ENCODE measurements around the gene COL4A4. TPM values are rescaled to one million over a fixed set of nuclear protein-coding genes. Genes with fewer than 3 reads are reported as not detected.

Gene COL4A4
- total RNA-seq, 3 donors from 2014 or later (not counting 1 experiment from before 2014, with no cell fraction given), result 0.31 to 2.3 (median 0.88) TPM

DNA sequence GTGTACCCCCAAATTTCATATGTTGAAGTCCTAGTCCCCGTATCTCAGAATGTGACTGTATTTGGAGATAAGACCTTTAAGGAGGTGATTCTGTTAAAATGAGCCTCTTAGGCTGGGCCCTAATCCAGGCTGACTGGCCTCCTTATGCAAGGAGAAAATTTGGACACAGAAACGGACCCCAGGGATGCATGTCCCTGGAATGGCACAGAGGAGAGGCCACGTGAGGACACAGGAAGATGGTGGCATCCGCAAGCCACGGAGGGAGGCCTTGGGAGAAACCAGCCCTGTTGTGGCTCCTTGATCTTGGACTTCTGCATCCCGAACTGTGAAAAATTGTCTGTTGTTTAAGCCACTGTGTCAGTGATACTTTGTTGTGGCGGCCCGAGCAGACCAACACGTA is 150.7 kb downstream of the COL4A4 start:
- Histone ChIP-seq H3K4me3 (ENCODE audit: low read length) (no peak overlapping the region), H3K4me1 (ENCODE audit: control insufficient read depth, insufficient read depth, low read length) (no peaks in the 10 kb centered on the region), H3K27ac (ENCODE audit: low read length) (no peak overlapping the region), H3K27me3 (ENCODE audit: control insufficient read depth, insufficient read depth, low read length) (no peaks in the 10 kb centered on the region), H3K36me3 (ENCODE audit: control insufficient read depth, insufficient read depth, low read length) (no peaks in the 10 kb centered on the region), H3K9me3 (ENCODE audit: control insufficient read depth, insufficient read depth, low read length) (no peaks in the 10 kb centered on the region)
- H3K4me1 Mint-ChIP-seq, result peaks cover 0 to 5% of the 10 kb centered on the region in 2 donors
- TF ChIP-seq, protein P1, sequence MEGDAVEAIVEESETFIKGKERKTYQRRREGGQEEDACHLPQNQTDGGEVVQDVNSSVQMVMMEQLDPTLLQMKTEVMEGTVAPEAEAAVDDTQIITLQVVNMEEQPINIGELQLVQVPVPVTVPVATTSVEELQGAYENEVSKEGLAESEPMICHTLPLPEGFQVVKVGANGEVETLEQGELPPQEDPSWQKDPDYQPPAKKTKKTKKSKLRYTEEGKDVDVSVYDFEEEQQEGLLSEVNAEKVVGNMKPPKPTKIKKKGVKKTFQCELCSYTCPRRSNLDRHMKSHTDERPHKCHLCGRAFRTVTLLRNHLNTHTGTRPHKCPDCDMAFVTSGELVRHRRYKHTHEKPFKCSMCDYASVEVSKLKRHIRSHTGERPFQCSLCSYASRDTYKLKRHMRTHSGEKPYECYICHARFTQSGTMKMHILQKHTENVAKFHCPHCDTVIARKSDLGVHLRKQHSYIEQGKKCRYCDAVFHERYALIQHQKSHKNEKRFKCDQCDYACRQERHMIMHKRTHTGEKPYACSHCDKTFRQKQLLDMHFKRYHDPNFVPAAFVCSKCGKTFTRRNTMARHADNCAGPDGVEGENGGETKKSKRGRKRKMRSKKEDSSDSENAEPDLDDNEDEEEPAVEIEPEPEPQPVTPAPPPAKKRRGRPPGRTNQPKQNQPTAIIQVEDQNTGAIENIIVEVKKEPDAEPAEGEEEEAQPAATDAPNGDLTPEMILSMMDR (IDR thresholded peaks at IDR 0.05), result no peak
- intact Hi-C loops (cut with micrococcal nuclease), result no loop called here
- no peak overlapping the region for H3K27ac Mint-ChIP-seq
- no peak for ATAC-seq
- peaks cover 13 to 24% of the 10 kb centered on the region in 2 donors for H3K27me3 Mint-ChIP-seq (ENCODE audit: low read depth in 2 of 2)
- no peaks in the 10 kb centered on the region for H3K9me3 Mint-ChIP-seq
- DNase-seq, result no peak
- no peaks in the 10 kb centered on the region for H3K36me3 Mint-ChIP-seq
- WGBS (ENCODE audit: insufficient coverage), result 90% methylated on average over 9 of the region's 9 CpGs
- no peak overlapping the region for H3K4me3 Mint-ChIP-seq

DNA sequence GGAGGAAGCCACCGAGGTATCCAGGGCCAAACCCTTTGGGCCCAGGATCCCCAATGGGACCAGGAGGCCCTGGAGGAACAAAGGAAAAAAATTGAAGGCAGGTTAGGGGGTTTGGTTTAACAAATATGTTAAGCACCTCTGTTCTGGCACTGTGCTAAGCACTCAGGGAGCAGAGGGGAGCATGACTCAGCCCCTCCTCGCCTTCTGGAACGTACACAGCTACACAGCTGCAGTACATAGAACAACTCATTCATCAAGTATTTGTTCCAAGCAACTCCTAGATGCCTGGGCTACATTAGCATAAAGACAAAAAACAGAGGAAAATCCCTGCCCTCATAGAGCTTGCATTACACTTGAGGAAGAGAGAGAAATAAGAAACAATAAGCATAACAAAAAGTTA is 153.6 kb downstream of the COL4A4 start:
- intact Hi-C loops (cut with micrococcal nuclease), result no loop called here
- H3K36me3 ChIP-seq (ENCODE audit: control insufficient read depth, insufficient read depth, low read length), result no peaks in the 10 kb centered on the region
- TF ChIP-seq, protein P1 (IDR thresholded peaks at IDR 0.05), result no peak
- Mint-ChIP-seq H3K27ac (no peak overlapping the region), H3K4me1 (no peaks in the 10 kb centered on the region), H3K27me3 (ENCODE audit: low read depth in 2 of 2) (peaks cover 3 to 7% of the 10 kb centered on the region in 2 donors), H3K9me3 (no peaks in the 10 kb centered on the region), H3K36me3 (no peaks in the 10 kb centered on the region), H3K4me3 (no peak overlapping the region)
- no peaks in the 10 kb centered on the region for H3K9me3 ChIP-seq (ENCODE audit: control insufficient read depth, insufficient read depth, low read length)
- H3K4me3 ChIP-seq (ENCODE audit: low read length), result no peak overlapping the region
- DNase-seq (no peak), ATAC-seq (no peak)
- WGBS (ENCODE audit: insufficient coverage), result 72% methylated on average over 3 of the region's 3 CpGs
- H3K27ac ChIP-seq (ENCODE audit: low read length), result no peak overlapping the region
- H3K4me1 ChIP-seq (ENCODE audit: control insufficient read depth, insufficient read depth, low read length), result no peaks in the 10 kb centered on the region
- H3K27me3 ChIP-seq (ENCODE audit: control insufficient read depth, insufficient read depth, low read length), result no peaks in the 10 kb centered on the region

DNA sequence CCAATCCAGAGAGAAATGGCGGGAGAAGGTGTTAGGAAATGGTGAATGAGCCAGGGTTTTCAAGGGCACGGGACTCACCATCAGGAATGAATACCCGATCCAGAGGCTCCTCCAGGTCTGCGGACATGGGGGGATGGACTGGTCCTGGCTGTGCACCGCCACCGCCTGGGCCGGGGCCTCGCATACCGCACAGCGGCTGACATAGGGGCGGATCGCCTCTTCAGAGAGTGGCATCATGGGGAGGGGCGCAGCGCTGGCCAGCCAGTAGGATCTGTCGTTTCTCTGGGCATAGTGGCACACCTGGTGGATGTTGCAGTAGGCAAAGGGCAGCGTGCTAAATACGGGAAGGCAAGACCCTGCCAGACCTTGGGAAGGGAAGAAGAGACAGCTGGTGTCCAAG is 156.1 kb downstream of the COL4A4 start:
- ATAC-seq (no peak), DNase-seq (no peak)
- Histone ChIP-seq H3K36me3 (ENCODE audit: control insufficient read depth, insufficient read depth, low read length) (no peaks in the 10 kb centered on the region), H3K4me3 (ENCODE audit: low read length) (no peak overlapping the region), H3K27ac (ENCODE audit: low read length) (no peak overlapping the region), H3K27me3 (ENCODE audit: control insufficient read depth, insufficient read depth, low read length) (no peaks in the 10 kb centered on the region), H3K4me1 (ENCODE audit: control insufficient read depth, insufficient read depth, low read length) (no peaks in the 10 kb centered on the region), H3K9me3 (ENCODE audit: control insufficient read depth, insufficient read depth, low read length) (no peaks in the 10 kb centered on the region)
- no peak overlapping the region for H3K4me3 Mint-ChIP-seq
- no peaks in the 10 kb centered on the region for H3K4me1 Mint-ChIP-seq
- H3K27ac Mint-ChIP-seq, result no peak overlapping the region
- intact Hi-C loops (cut with micrococcal nuclease), result no loop called here
- no peaks in the 10 kb centered on the region for H3K27me3 Mint-ChIP-seq (ENCODE audit: low read depth in 2 of 2)
- 92% methylated on average over 17 of the region's 17 CpGs for WGBS (ENCODE audit: insufficient coverage)
- no peaks in the 10 kb centered on the region for H3K9me3 Mint-ChIP-seq
- TF ChIP-seq, protein P1 (IDR thresholded peaks at IDR 0.05), result no peak
- H3K36me3 Mint-ChIP-seq, result no peaks in the 10 kb centered on the region

DNA sequence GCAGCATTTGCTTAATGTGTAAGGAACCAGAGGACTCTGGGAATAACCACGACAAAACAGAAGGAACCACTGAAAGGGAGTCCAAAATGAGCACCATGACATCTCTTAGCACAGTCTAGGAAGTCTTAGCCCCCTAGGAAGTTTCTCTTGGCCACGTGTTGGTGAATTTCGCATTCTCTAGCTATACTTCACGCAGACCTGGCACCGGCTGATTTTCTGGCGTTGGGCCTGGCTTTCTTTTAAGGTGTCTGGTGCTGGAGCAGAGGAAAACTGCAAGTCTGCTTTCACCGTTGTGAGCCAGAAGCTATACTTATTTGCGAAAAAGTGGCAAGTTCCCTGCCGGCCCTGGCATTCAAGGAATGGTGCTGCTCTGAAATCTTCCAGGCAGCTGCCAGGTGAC is 156.9 kb downstream of the COL4A4 start:
- Histone ChIP-seq H3K27me3 (ENCODE audit: control insufficient read depth, insufficient read depth, low read length) (no peaks in the 10 kb centered on the region), H3K27ac (ENCODE audit: low read length) (no peak overlapping the region), H3K4me3 (ENCODE audit: low read length) (no peak overlapping the region), H3K4me1 (ENCODE audit: control insufficient read depth, insufficient read depth, low read length) (no peaks in the 10 kb centered on the region), H3K9me3 (ENCODE audit: control insufficient read depth, insufficient read depth, low read length) (no peaks in the 10 kb centered on the region), H3K36me3 (ENCODE audit: control insufficient read depth, insufficient read depth, low read length) (no peaks in the 10 kb centered on the region)
- 84% methylated on average over 9 of the region's 9 CpGs for WGBS (ENCODE audit: insufficient coverage)
- Mint-ChIP-seq H3K4me1 (peaks cover 0 to 3% of the 10 kb centered on the region in 2 donors), H3K27ac (no peak overlapping the region), H3K9me3 (no peaks in the 10 kb centered on the region), H3K4me3 (no peak overlapping the region), H3K27me3 (ENCODE audit: low read depth in 2 of 2) (no peaks in the 10 kb centered on the region), H3K36me3 (no peaks in the 10 kb centered on the region)
- intact Hi-C loops (cut with micrococcal nuclease), result no loop called here
- ATAC-seq, result no peak
- no peak for DNase-seq
- TF ChIP-seq, protein P1 (IDR thresholded peaks at IDR 0.05), result no peak
